Cardiac muscle cell (in vitro differentiated cells and primary cell): ENCODE measurements around the gene IRF2BPL. TPM values are rescaled to one million over a fixed set of nuclear protein-coding genes. Genes with fewer than 3 reads are reported as not detected.

Source experiments
- DNase-seq, 2 donors: peaks; one replicate each; pipeline versions ENCODE4 v3.0.0 to v3.0.0-alpha.2; 2010 to 2017; ENCODE audit warnings: low read depth in 1 of 2, low spot score in 1 of 2
- H3K27ac ChIP-seq: fragments of 200-600 bp; sonication (generic); 2 replicates; pipeline ENCODE4 v1.5.1; 2016
- H3K27me3 ChIP-seq: fragments of 200-600 bp; sonication (generic); 2 replicates; pipeline ENCODE4 v1.6.0; 2016; ENCODE audit warnings: control low read depth
- H3K36me3 ChIP-seq: fragments of 200-600 bp; sonication (generic); 2 replicates; pipeline ENCODE4 v1.5.1; 2016; ENCODE audit warnings: control low read depth
- H3K4me1 ChIP-seq: fragments of 200-600 bp; sonication (generic); 2 replicates; pipeline ENCODE4 v1.8.1; 2017; ENCODE audit warnings: low read depth, mild to moderate bottlenecking, mixed run types
- H3K4me3 ChIP-seq: fragments of 200-600 bp; sonication (generic); 2 replicates; pipeline ENCODE4 v1.5.1; 2016; ENCODE audit warnings: mild to moderate bottlenecking
- H3K9me3 ChIP-seq: fragments of 200-600 bp; sonication (generic); 2 replicates; pipeline ENCODE4 v1.5.1; 2017; ENCODE audit warnings: low read depth, mild to moderate bottlenecking, control low read depth
- polyA plus RNA-seq: library from polyadenylated mRNA; unstranded; fragments of >200 nt; fragmentation: Nextera tagmentation; extraction: Ambion mirVana; gene quantifications from 2 replicates; pipeline ENCODE4 v1.2.1, GENCODE V29; 2016
- total RNA-seq: library from RNA; depleted of rRNA; stranded (reverse); fragments of >200 nt; gene quantifications from 2 replicates; pipeline ENCODE4 v1.2.3, GENCODE V29; 2016
- TF ChIP-seq, protein P1 (sequence below): IDR thresholded peaks from 2 replicates; pipeline ENCODE4 v1.5.1; 2012; ENCODE audit warnings: low read depth, mild to moderate bottlenecking, low read length

Gene IRF2BPL
- total and polyA plus RNA-seq, 2 experiments from 2014 or later: 43.7 to 185 TPM

DNA sequence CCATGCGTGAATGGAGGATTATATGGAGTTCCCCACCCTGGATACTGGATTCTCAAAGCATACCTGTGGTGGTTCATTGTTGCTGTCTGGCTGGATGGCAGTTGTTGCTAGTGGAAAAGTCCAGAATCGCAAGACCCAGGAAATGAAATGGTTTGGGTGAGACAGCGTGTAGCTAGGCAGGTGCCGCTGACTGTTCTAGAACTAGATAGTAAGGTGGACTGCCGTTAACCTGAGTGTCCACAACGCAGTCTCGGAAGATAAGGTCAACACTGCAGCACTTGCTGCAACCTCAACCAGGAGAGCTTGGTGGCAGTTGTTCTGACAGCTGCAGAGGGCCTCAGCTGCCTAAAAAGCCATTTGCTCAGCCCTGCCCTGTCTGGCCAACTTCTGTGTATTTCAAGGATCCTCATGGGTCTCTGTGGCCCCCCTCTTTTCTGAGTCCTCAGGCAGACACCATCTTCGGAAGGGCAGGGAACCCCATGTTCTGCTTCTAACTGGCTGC, 15.5 kb upstream of the IRF2BPL start:
- DNase-seq: peak in 1 of 2 donors; percentile 15
- Histone ChIP-seq H3K27me3 (no peaks in the 10 kb centered on the region), H3K9me3 (no peaks in the 10 kb centered on the region), H3K36me3 (no peaks in the 10 kb centered on the region), H3K4me1 (peaks cover 72% of the 10 kb centered on the region), H3K4me3 (no peak overlapping the region), H3K27ac (peak overlapping the region; percentile 97)
- TF ChIP-seq, protein P1, sequence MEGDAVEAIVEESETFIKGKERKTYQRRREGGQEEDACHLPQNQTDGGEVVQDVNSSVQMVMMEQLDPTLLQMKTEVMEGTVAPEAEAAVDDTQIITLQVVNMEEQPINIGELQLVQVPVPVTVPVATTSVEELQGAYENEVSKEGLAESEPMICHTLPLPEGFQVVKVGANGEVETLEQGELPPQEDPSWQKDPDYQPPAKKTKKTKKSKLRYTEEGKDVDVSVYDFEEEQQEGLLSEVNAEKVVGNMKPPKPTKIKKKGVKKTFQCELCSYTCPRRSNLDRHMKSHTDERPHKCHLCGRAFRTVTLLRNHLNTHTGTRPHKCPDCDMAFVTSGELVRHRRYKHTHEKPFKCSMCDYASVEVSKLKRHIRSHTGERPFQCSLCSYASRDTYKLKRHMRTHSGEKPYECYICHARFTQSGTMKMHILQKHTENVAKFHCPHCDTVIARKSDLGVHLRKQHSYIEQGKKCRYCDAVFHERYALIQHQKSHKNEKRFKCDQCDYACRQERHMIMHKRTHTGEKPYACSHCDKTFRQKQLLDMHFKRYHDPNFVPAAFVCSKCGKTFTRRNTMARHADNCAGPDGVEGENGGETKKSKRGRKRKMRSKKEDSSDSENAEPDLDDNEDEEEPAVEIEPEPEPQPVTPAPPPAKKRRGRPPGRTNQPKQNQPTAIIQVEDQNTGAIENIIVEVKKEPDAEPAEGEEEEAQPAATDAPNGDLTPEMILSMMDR: no peak

DNA sequence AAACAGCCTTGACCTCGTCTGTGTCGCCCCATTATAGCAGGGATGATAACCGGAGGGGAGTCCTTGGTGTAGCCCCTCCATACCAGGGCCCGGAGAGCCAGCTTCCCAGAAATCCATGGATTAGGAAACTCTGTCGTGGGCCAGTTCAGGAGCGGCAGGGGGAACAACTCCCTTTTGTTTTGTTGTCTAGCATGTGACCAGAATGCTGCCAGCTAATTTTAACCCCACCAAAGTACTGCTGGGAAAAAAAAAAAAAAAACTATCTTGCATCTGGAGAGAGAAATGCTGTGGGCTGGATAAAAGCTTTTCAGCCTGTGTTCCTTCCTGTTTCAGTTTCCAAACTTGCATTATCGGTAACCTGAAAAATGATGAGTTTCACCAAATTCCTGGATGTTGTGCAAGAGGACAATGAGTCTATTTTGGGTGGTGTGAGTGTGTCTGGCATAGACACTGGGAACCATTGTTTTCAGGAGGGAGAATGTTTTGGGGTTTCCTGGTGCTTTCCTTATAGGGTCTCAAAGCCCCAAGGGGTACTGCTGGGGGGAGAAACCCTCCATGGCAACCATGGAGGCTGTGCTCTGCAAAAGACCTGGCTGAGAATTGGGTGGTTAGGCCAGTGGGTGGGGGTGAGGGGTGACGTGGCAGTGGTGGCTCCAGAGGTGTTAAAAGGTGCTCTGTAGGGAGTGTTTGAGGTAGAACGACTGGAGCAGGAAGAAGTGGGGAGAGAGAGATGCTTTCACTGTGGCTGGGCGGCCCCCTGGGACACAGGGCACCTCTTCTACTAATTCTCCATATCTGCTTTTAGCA, 14.9 kb upstream of the IRF2BPL start:
- H3K27ac ChIP-seq: peak overlapping the region; percentile 97
- peak; percentile 45 to 96 for DNase-seq
- H3K27me3 ChIP-seq: no peaks in the 10 kb centered on the region

GRCh38 chr14:77041881-77042545, 13.5 kb upstream of the IRF2BPL start:
- DNase-seq: peak; percentile 8 to 96
- Histone ChIP-seq H3K27ac (peak overlapping the region; percentile 97), H3K36me3 (no peaks in the 10 kb centered on the region), H3K4me1 (peaks cover 92% of the 10 kb centered on the region), H3K27me3 (no peaks in the 10 kb centered on the region), H3K9me3 (no peaks in the 10 kb centered on the region), H3K4me3 (no peak overlapping the region)
- TF ChIP-seq, protein P1: no peak

More for the DNA sequence above, 14.9 kb upstream of the IRF2BPL start:
- H3K36me3 ChIP-seq: no peaks in the 10 kb centered on the region
- no peak overlapping the region for H3K4me3 ChIP-seq
- H3K9me3 ChIP-seq: no peaks in the 10 kb centered on the region
- H3K4me1 ChIP-seq: peaks cover 79% of the 10 kb centered on the region
- TF ChIP-seq, protein P1: no peak

DNA sequence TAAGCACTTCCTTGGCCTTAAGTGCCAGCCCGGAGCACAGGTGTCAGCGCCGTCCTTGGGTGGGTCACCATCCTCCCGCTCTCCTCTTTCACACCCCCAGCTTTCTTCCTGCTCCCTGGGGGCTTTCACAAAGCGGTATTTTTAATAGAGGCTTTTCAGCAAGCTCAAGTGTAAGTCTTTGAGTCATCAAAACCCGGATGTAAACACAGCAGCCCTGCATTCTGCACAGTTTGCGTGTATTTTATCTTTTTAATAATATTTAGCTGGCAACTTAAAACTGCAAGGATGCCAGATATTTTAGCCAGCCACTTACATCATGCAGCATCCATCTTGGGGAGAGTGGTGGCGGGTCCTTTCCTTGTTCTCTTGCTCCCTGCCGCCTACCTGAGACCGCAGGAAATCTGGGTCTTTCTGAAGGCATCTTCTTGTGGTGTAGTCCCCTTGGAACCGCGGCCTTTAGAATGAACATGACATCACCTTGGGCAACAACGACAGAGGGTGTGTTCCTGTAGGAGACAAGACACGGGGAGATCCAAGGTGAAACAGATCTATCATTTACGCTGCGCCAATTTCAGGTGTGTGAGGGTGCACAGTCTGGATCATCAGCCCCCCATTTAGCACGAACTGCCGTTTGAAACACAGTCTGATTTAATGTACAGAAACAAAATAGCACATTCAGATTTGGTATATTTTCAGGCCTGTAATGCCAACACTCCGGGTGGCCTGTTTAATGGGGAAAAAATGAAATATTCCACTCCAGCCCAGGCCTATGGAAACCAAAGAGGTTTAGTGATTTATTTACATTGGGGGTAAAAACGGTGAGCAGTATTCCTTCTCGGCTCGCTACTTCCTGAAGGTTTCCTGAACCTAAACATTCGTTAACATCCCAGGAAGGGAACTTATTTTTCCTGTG, 12.5 kb upstream of the IRF2BPL start:
- Histone ChIP-seq H3K36me3 (no peaks in the 10 kb centered on the region), H3K27ac (peak overlapping the region; percentile 97), H3K4me3 (peak overlapping the region; percentile 12), H3K9me3 (no peaks in the 10 kb centered on the region), H3K27me3 (no peaks in the 10 kb centered on the region), H3K4me1 (peaks cover 90% of the 10 kb centered on the region)
- peak in 1 of 2 donors; percentile 93 for DNase-seq
- TF ChIP-seq, protein P1: no peak
